H1 (cell line): ENCODE measurements around the gene LOC101059915.

Experiments used
- CTCF ChIA-PET: fragments of 300-600 bp; sonication (Branson Sonifier 250); formaldehyde crosslinking; loops from one replicate; lab custom pipeline; 2021; ENCODE audit not compliant: partially characterized antibody; lab: Charles Lee
- POLR2A ChIA-PET: fragments of 300-600 bp; sonication (Branson Sonifier 250); formaldehyde crosslinking; loops from one replicate; lab custom pipeline; 2021; ENCODE audit warnings: inconsistent platforms; ENCODE audit not compliant: partially characterized antibody; lab: Charles Lee
- DNase-seq, 2 experiments: peaks; one replicate each; pipeline versions ENCODE4 v3.0.0 to v3.0.0-alpha.2; 2010 to 2022; ENCODE audit warnings: low spot score in 2 of 2, low read depth in 1 of 2, mixed read lengths in 1 of 2
- FAIRE-seq: peaks from 2 replicates; lab custom pipeline; 2011; peaks lifted over from hg19 to GRCh38; lab: Jason Lieb, UNC
- H2AFZ ChIP-seq: 2 replicates; pipeline ENCODE4 v1.8.1; 2012; ENCODE audit warnings: low read length, inconsistent platforms
- H2AK5ac ChIP-seq: 2 replicates; pipeline ENCODE4 v1.6.1; 2013; ENCODE audit warnings: low read depth, low read length
- H2BK120ac ChIP-seq: replicated peaks from 2 replicates; pipeline ENCODE3; 2013; ENCODE audit warnings: low read depth, low read length, inconsistent platforms
- H2BK12ac ChIP-seq: 2 replicates; pipeline ENCODE4 v1.6.1; 2013; ENCODE audit warnings: low read depth, low read length
- H2BK15ac ChIP-seq: 2 replicates; pipeline ENCODE4 v1.6.1; 2013; ENCODE audit warnings: low read length
- H2BK20ac ChIP-seq: 2 replicates; pipeline ENCODE4 v1.6.1; 2013; ENCODE audit warnings: low read length
- H2BK5ac ChIP-seq: 2 replicates; pipeline ENCODE4 v1.6.1; 2013; ENCODE audit warnings: low read depth, low read length
- H3K14ac ChIP-seq: 2 replicates; pipeline ENCODE4 v1.6.1; 2013; ENCODE audit warnings: inconsistent platforms; ENCODE audit not compliant: insufficient read length
- H3K18ac ChIP-seq: 2 replicates; pipeline ENCODE4 v1.6.1; 2013; ENCODE audit warnings: low read length; ENCODE audit errors: extremely low read depth
- H3K23ac ChIP-seq: 2 replicates; pipeline ENCODE4 v1.6.1; 2013; ENCODE audit warnings: inconsistent platforms; ENCODE audit not compliant: insufficient read length
- H3K23me2 ChIP-seq: 2 replicates; pipeline ENCODE4 v1.6.1; 2013; ENCODE audit warnings: low read depth, low read length
- H3K27ac ChIP-seq: 2 replicates; pipeline ENCODE4 v1.6.1; 2011; ENCODE audit warnings: low read depth, low read length, inconsistent platforms
- H3K27me3 ChIP-seq, 4 experiments: replicated peaks in 1 of 4; 1 replicate in 1 of 4; 2 replicates in 3 of 4; pipeline versions ENCODE4 v1.6.1 to v1.8.1; 2011 to 2013; ENCODE audit warnings: low read length in 3 of 4, mild to moderate bottlenecking in 3 of 4, inconsistent platforms in 2 of 4, mixed read lengths in 2 of 4, moderate library complexity in 1 of 4; ENCODE audit not compliant: control insufficient read depth in 3 of 4, insufficient read depth in 3 of 4; ENCODE audit errors: extremely low read depth in 1 of 4
- H3K36me3 ChIP-seq, 4 experiments: 2 replicates each; pipeline versions ENCODE4 v1.6.1 to v1.8.1; 2011 to 2013; ENCODE audit warnings: mild to moderate bottlenecking in 4 of 4, low read length in 3 of 4, moderate library complexity in 2 of 4, control low read depth in 1 of 4, inconsistent platforms in 1 of 4; ENCODE audit not compliant: insufficient read depth in 4 of 4, control insufficient read depth in 2 of 4
- H3K4ac ChIP-seq: replicated peaks from 2 replicates; pipeline ENCODE3; 2013; ENCODE audit warnings: low read length, low read depth, mixed read lengths, inconsistent platforms; ENCODE audit not compliant: insufficient read length
- H3K4me1 ChIP-seq, 4 experiments: replicated peaks in 1 of 4; 1 replicate in 1 of 4; 2 replicates in 3 of 4; pipeline versions ENCODE4 v1.6.1 to v1.8.1; 2011 to 2013; ENCODE audit warnings: low read length in 3 of 4, inconsistent platforms in 2 of 4, mixed read lengths in 1 of 4; ENCODE audit not compliant: insufficient read depth in 4 of 4, control insufficient read depth in 3 of 4
- H3K4me2 ChIP-seq, 2 experiments: 2 replicates each; pipeline versions ENCODE4 v1.6.1 to v1.8.1; 2011 to 2013; ENCODE audit warnings: low read depth in 2 of 2, low read length in 2 of 2, control low read depth in 1 of 2, inconsistent platforms in 1 of 2, mild to moderate bottlenecking in 1 of 2; ENCODE audit not compliant: insufficient read depth in 1 of 2
- H3K4me3 ChIP-seq, 4 experiments: fragments of 200-600, 300-600 bp in 1 of 4; sonication (generic), shearing (Covaris generic), sonication (Bioruptor Twin) in 1 of 4; 2 replicates each; pipeline versions ENCODE4 v1.5.1 to v1.8.1; 2011 to 2016; ENCODE audit warnings: low read length in 4 of 4, low read depth in 3 of 4, control low read depth in 2 of 4, inconsistent platforms in 2 of 4, mild to moderate bottlenecking in 2 of 4, mixed read lengths in 1 of 4, moderate library complexity in 1 of 4; ENCODE audit not compliant: insufficient read depth in 2 of 4; ENCODE audit errors: extremely low read depth in 1 of 4
- H3K56ac ChIP-seq: replicated peaks from 2 replicates; pipeline ENCODE3; 2013; ENCODE audit warnings: low read depth, mild to moderate bottlenecking, mixed read lengths, low read length, inconsistent platforms; ENCODE audit not compliant: insufficient read length
- H3K79me1 ChIP-seq: 2 replicates; pipeline ENCODE4 v1.6.1; 2013; ENCODE audit warnings: low read depth, low read length, control low read depth
- H3K79me2 ChIP-seq, 2 experiments: 2 replicates each; pipeline versions ENCODE4 v1.6.1 to v1.8.1; 2012 to 2013; ENCODE audit warnings: low read length in 2 of 2, mild to moderate bottlenecking in 2 of 2, inconsistent platforms in 1 of 2; ENCODE audit not compliant: insufficient read depth in 2 of 2, control insufficient read depth in 1 of 2
- H3K9ac ChIP-seq, 4 experiments: replicated peaks in 1 of 4; 1 replicate in 1 of 4; 2 replicates in 3 of 4; pipeline versions ENCODE4 v1.6.1 to v1.8.1; 2011 to 2013; ENCODE audit warnings: low read depth in 3 of 4, low read length in 3 of 4, control low read depth in 2 of 4, mild to moderate bottlenecking in 2 of 4, moderate library complexity in 2 of 4, inconsistent platforms in 1 of 4; ENCODE audit errors: extremely low read depth in 1 of 4
- H3K9me3 ChIP-seq, 2 experiments: 2 replicates each; pipeline versions ENCODE4 v1.6.1 to v1.8.1; 2012 to 2013; ENCODE audit warnings: mild to moderate bottlenecking in 2 of 2, moderate library complexity in 2 of 2, control low read depth in 1 of 2, inconsistent platforms in 1 of 2, low read depth in 1 of 2, low read length in 1 of 2, mixed read lengths in 1 of 2; ENCODE audit not compliant: insufficient read depth in 2 of 2
- H4K20me1 ChIP-seq, 2 experiments: replicated peaks in 1 of 2; 2 replicates each; pipeline versions ENCODE3 to v1.8.1; 2011 to 2013; ENCODE audit warnings: inconsistent platforms in 2 of 2, low read length in 2 of 2, mild to moderate bottlenecking in 1 of 2; ENCODE audit not compliant: insufficient read depth in 2 of 2, control insufficient read depth in 1 of 2
- H4K5ac ChIP-seq: 2 replicates; pipeline ENCODE4 v1.6.1; 2013; ENCODE audit warnings: low read length, low read depth, mixed read lengths, inconsistent platforms; ENCODE audit not compliant: insufficient read length
- H4K8ac ChIP-seq: 2 replicates; pipeline ENCODE4 v1.8.0; 2013; ENCODE audit warnings: mild to moderate bottlenecking, moderate library complexity, low read length, inconsistent platforms; ENCODE audit not compliant: insufficient read depth; ENCODE audit errors: extremely low read depth
- H4K91ac ChIP-seq: replicated peaks from 2 replicates; pipeline ENCODE3; 2013; ENCODE audit warnings: low read length, mixed read lengths, inconsistent platforms; ENCODE audit not compliant: insufficient read length
- GTF2F1 ChIP-seq: IDR thresholded peaks from 2 replicates; pipeline ENCODE4 v1.6.1; 2012; ENCODE audit warnings: low read depth, low read length, improper control_type of control experiment, borderline replicate concordance
- WGBS, 2 experiments: shearing (Covaris generic) in 1 of 2; methylation state at CpG; one replicate each; pipeline versions ENCODE4 v1.1.6 to v1.1.7; 2013 to 2015; ENCODE audit warnings: low lambda C conversion rate in 2 of 2, mixed read lengths in 2 of 2, inconsistent platforms in 1 of 2, low coverage in 1 of 2, missing lambda C conversion rate in 1 of 2; ENCODE audit not compliant: insufficient replicate concordance in 2 of 2, insufficient coverage in 1 of 2, insufficient read length in 1 of 2; ENCODE audit errors: extremely low coverage in 1 of 2, missing lambda C conversion rate in 1 of 2; 5-methylcytosine and 5-hydroxymethylcytosine counted together

LOC101059915 gene

DNA sequence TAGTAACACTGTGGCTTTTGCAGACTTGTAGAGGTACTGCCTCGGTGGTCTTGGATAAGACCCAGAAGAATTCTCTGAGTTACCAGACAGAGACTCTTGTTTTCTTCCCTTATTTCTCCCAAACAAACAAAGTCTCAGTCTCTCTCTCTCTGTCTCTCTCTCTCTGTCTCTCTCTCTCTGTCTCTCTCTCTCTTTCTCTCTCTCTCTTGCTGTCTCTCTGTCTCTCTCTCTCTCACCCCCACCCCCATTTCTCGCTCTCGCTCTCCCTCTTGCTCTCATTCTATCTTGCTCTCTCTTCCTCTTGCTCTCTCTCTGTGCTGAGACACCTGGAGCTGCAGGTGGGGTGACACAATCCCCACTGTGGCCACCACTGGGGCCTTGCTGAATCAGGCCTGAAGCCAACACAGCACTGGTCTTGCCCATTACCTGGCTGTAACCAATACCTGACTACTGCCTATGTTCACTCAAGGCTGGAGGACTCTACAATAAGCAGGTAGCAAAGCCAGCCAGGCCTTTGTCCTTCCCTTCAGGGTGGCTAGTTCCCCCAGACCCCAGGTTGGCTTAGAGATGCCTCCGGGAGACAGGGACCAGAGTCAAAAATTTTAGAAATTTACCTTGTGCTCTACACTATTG lies 12.3 kb downstream of the LOC101059915 start:
- H3K4me1 ChIP-seq, result no peaks in the 10 kb centered on the region
- no peak overlapping the region for H3K9ac ChIP-seq
- H3K23me2 ChIP-seq, result no peaks in the 10 kb centered on the region
- no peak overlapping the region for H4K8ac ChIP-seq
- no peak overlapping the region for H2BK120ac ChIP-seq
- FAIRE-seq, result no peak
- no peak overlapping the region for H2AK5ac ChIP-seq
- H2BK20ac ChIP-seq, result no peak overlapping the region
- no peaks in the 10 kb centered on the region for H3K36me3 ChIP-seq
- no peak overlapping the region for H3K14ac ChIP-seq
- no peak overlapping the region for H2BK5ac ChIP-seq
- no peak overlapping the region for H2BK15ac ChIP-seq
- no peaks in the 10 kb centered on the region for H3K79me1 ChIP-seq
- H4K20me1 ChIP-seq, result no peaks in the 10 kb centered on the region
- no peak overlapping the region for H4K91ac ChIP-seq
- no peak overlapping the region for H3K4me3 ChIP-seq
- H3K23ac ChIP-seq, result no peak overlapping the region
- H3K79me2 ChIP-seq, result no peaks in the 10 kb centered on the region
- DNase-seq, result no peak
- CTCF ChIA-PET, result no interaction called here
- H2AFZ ChIP-seq, result no peak overlapping the region
- no peak overlapping the region for H3K27ac ChIP-seq
- POLR2A ChIA-PET, result no interaction called here
- no peak overlapping the region for H3K4me2 ChIP-seq
- H3K9me3 ChIP-seq, result peaks cover 0 to 19% of the 10 kb centered on the region in 2 experiments; a peak in 1 of 4 replicates
- H3K18ac ChIP-seq, result no peak overlapping the region
- H3K4ac ChIP-seq, result no peak overlapping the region
- no peak overlapping the region for H2BK12ac ChIP-seq
- H3K27me3 ChIP-seq, result no peaks in the 10 kb centered on the region
- H3K56ac ChIP-seq, result no peak overlapping the region
- 80 to 85% methylated on average over 1 to 4 of the region's 4 CpGs for WGBS, 2 experiments
- no peak overlapping the region for H4K5ac ChIP-seq
- no peak for TF ChIP-seq GTF2F1
